KOPT-K1 (cell line): ENCODE results near the gene TRMT61A.
"Not testable (repeated sequence)": the region's sequence is repeated elsewhere in the genome, so short reads cannot be mapped to it uniquely, and the experiment has no call there.

Experiments
- H3K27ac ChIP-seq: fragments of 200-600 bp; sonication (generic); 2 replicates; pipeline ENCODE4 v1.5.1; 2016; ENCODE audit warnings: antibody characterized with exemption, mild to moderate bottlenecking, low read depth, low read length; ENCODE audit not compliant: poor library complexity, severe bottlenecking
- H3K36me3 ChIP-seq: fragments of 200-600 bp; sonication (generic); 2 replicates; pipeline ENCODE4 v1.5.1; 2017; ENCODE audit warnings: antibody characterized with exemption, mild to moderate bottlenecking, low read length, moderate library complexity; ENCODE audit not compliant: insufficient read depth
- H3K9me3 ChIP-seq: fragments of 200-600 bp; sonication (generic); 2 replicates; pipeline ENCODE4 v1.5.1; 2017; ENCODE audit warnings: antibody characterized with exemption, low read length, mild to moderate bottlenecking; ENCODE audit not compliant: insufficient read depth, poor library complexity, severe bottlenecking

TRMT61A gene

GRCh38 chr14:103501921-103502669, 26.9 kb upstream of the TRMT61A start:
- Histone ChIP-seq H3K27ac (no peak overlapping the region), H3K36me3 (peaks cover 94% of the 10 kb centered on the region), H3K9me3 (no peaks in the 10 kb centered on the region)

- Histone ChIP-seq H3K9me3 (no peaks in the 10 kb centered on the region), H3K36me3 (peaks cover 92% of the 10 kb centered on the region), H3K27ac (no peak overlapping the region)
Observed at GRCh38 chr14:103502877-103503276, 26.1 kb upstream of the TRMT61A start.

GRCh38 chr14:103503296-103503695, 25.7 kb upstream of the TRMT61A start:
- Histone ChIP-seq H3K27ac (no peak overlapping the region), H3K36me3 (peaks cover 94% of the 10 kb centered on the region), H3K9me3 (no peaks in the 10 kb centered on the region)

- no peaks in the 10 kb centered on the region for H3K9me3 ChIP-seq
- peaks cover 95% of the 10 kb centered on the region for H3K36me3 ChIP-seq
- no peak overlapping the region for H3K27ac ChIP-seq
Observed at GRCh38 chr14:103504991-103505565, 23.9 kb upstream of the TRMT61A start.

GRCh38 chr14:103507751-103508150, 21.2 kb upstream of the TRMT61A start:
- no peaks in the 10 kb centered on the region for H3K9me3 ChIP-seq
- no peak overlapping the region for H3K27ac ChIP-seq
- peaks cover 83% of the 10 kb centered on the region for H3K36me3 ChIP-seq

GRCh38 chr14:103508521-103509329, 20.3 kb upstream of the TRMT61A start:
- Histone ChIP-seq H3K36me3 (peaks cover 74% of the 10 kb centered on the region), H3K27ac (no peak overlapping the region)

GRCh38 chr14:103509864-103510723, 18.9 kb upstream of the TRMT61A start:
- Histone ChIP-seq H3K27ac (no peak overlapping the region), H3K9me3 (no peaks in the 10 kb centered on the region), H3K36me3 (peaks cover 60% of the 10 kb centered on the region)

More at GRCh38 chr14:103508521-103509329, 20.3 kb upstream of the TRMT61A start:
- H3K9me3 ChIP-seq: no peaks in the 10 kb centered on the region

- no peak overlapping the region for H3K27ac ChIP-seq
- no peaks in the 10 kb centered on the region for H3K9me3 ChIP-seq
- peaks cover 51% of the 10 kb centered on the region; the same call in 1 of the 2 replicates for H3K36me3 ChIP-seq
Observed at GRCh38 chr14:103510724-103511693, 18.0 kb upstream of the TRMT61A start.

- H3K9me3 ChIP-seq, H3K27ac ChIP-seq: not testable (repeated sequence)
- peaks cover 42% of the 10 kb centered on the region; the same call in 1 of the 2 replicates for H3K36me3 ChIP-seq
Observed at GRCh38 chr14:103512180-103512579, 16.8 kb upstream of the TRMT61A start.

GRCh38 chr14:103512701-103513611, 16.0 kb upstream of the TRMT61A start:
- Histone ChIP-seq H3K9me3 (no peaks in the 10 kb centered on the region), H3K36me3 (peaks cover 36% of the 10 kb centered on the region; the same call in 1 of the 2 replicates), H3K27ac (no peak overlapping the region)

GRCh38 chr14:103514596-103515421, 14.2 kb upstream of the TRMT61A start:
- no peaks in the 10 kb centered on the region for H3K9me3 ChIP-seq
- H3K27ac ChIP-seq: no peak overlapping the region
- H3K36me3 ChIP-seq: peaks cover 18% of the 10 kb centered on the region; the same call in 1 of the 2 replicates

- no peaks in the 10 kb centered on the region for H3K9me3 ChIP-seq
- H3K27ac ChIP-seq: no peak overlapping the region
- peaks cover under 1% of the 10 kb centered on the region; the same call in 1 of the 2 replicates for H3K36me3 ChIP-seq
Observed at GRCh38 chr14:103516426-103517173, 12.4 kb upstream of the TRMT61A start.
